Brain microvascular endothelial cell (primary cell): ENCODE results near the gene WEE2.
"Not testable (repeated sequence)": the region's sequence is repeated elsewhere in the genome, so short reads cannot be mapped to it uniquely, and the experiment has no call there.

ENCODE experiments used
- DNase-seq: peaks from one replicate; pipeline ENCODE4 v3.0.0-alpha.2; 2020
- H3K27ac ChIP-seq: fragments of 250-450 bp; sonication (Bioruptor Pico); 2 replicates; pipeline ENCODE4 v1.5.1; 2020; ENCODE audit warnings: mild to moderate bottlenecking, moderate library complexity
- H3K27me3 ChIP-seq: fragments of 250-450 bp; sonication (Bioruptor Pico); replicated peaks from 2 replicates; pipeline ENCODE4 v1.5.1; 2020; ENCODE audit warnings: mild to moderate bottlenecking
- H3K36me3 ChIP-seq: fragments of 250-450 bp; sonication (Bioruptor Pico); replicated peaks from 2 replicates; pipeline ENCODE4 v1.5.1; 2020; ENCODE audit warnings: mild to moderate bottlenecking
- H3K4me3 ChIP-seq: 2 replicates; pipeline ENCODE4 v1.5.1; 2011; ENCODE audit warnings: low read depth, mild to moderate bottlenecking, control low read depth, low read length, moderate library complexity
- in situ Hi-C: cut with HindIII; loops from 2 replicates; pipeline ENCODE4 v1.10.0; 2017; ENCODE audit warnings: low sequenced_read_pairs, low pct_ligation_motif_present
- TF ChIP-seq, protein P1 (sequence below): IDR thresholded peaks from 2 replicates; pipeline ENCODE4 v1.5.1; 2011; ENCODE audit warnings: low read depth, mild to moderate bottlenecking, moderate library complexity, low read length, control low read depth, inconsistent platforms; ENCODE audit errors: missing control alignments

WEE2 gene

GRCh38 chr7:141685285-141686023 is 22.7 kb upstream of the WEE2 start:
- H3K27ac ChIP-seq: no peak overlapping the region
- in situ Hi-C loops: no loop called here
- TF ChIP-seq, protein P1, sequence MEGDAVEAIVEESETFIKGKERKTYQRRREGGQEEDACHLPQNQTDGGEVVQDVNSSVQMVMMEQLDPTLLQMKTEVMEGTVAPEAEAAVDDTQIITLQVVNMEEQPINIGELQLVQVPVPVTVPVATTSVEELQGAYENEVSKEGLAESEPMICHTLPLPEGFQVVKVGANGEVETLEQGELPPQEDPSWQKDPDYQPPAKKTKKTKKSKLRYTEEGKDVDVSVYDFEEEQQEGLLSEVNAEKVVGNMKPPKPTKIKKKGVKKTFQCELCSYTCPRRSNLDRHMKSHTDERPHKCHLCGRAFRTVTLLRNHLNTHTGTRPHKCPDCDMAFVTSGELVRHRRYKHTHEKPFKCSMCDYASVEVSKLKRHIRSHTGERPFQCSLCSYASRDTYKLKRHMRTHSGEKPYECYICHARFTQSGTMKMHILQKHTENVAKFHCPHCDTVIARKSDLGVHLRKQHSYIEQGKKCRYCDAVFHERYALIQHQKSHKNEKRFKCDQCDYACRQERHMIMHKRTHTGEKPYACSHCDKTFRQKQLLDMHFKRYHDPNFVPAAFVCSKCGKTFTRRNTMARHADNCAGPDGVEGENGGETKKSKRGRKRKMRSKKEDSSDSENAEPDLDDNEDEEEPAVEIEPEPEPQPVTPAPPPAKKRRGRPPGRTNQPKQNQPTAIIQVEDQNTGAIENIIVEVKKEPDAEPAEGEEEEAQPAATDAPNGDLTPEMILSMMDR: no peak
- no peak for DNase-seq
- H3K27me3 ChIP-seq: no peaks in the 10 kb centered on the region
- no peak overlapping the region for H3K4me3 ChIP-seq
- peaks cover 5% of the 10 kb centered on the region for H3K36me3 ChIP-seq

DNA sequence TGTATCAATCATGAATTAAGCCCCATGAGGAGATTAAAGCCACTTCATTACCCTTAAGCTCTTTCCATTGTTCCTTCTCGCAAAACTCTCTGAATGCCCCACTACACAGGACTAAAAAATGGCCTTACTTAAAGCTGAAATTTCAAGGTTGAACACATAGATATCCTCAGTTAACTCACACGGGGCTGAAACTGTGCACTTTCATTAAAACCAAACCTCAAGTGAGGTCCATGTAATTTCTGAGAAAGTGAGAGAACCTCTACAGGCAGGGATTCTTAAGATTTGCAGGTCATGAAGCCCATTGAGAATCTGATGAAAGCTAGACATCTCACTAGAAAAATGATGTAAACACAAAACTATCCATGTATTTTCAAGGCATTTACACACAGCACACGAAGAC is 22.1 kb upstream of the WEE2 start:
- in situ Hi-C loops: no loop called here
- TF ChIP-seq, protein P1: no peak
- H3K4me3 ChIP-seq: no peak overlapping the region
- H3K27me3 ChIP-seq: no peaks in the 10 kb centered on the region
- H3K27ac ChIP-seq: no peak overlapping the region
- H3K36me3 ChIP-seq: peaks cover 5% of the 10 kb centered on the region
- no peak for DNase-seq

DNA sequence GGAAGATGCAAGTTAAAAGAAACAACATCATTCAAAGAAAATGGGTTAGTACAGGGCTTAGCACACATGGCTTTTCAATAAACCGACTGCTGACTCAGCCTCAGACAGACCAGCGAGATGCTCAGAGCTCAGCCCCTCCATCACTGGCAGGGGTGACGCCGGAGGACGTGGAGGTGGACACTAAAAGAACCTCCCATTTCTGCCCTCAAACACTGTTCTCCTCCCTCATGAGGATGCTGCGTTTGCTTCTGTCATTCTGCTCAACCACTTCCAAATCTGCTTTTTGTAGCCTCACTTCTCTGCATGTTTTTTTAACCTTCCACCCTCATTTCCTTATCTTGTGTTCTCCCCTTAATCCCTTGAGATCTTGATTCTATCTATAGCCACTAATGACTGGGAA is 21.5 kb upstream of the WEE2 start:
- H3K4me3 ChIP-seq: no peak overlapping the region
- H3K27ac ChIP-seq: no peak overlapping the region
- in situ Hi-C loops: no loop called here
- peaks cover 5% of the 10 kb centered on the region for H3K36me3 ChIP-seq
- no peak for DNase-seq
- H3K27me3 ChIP-seq: no peaks in the 10 kb centered on the region
- TF ChIP-seq, protein P1: no peak

GRCh38 chr7:141688043-141688442 is 20.1 kb upstream of the WEE2 start:
- Histone ChIP-seq H3K4me3 (no peak overlapping the region), H3K27me3 (no peaks in the 10 kb centered on the region), H3K36me3 (peaks cover 5% of the 10 kb centered on the region), H3K27ac (no peak overlapping the region)
- DNase-seq: no peak
- TF ChIP-seq, protein P1: no peak
- in situ Hi-C loops: no loop called here

DNA sequence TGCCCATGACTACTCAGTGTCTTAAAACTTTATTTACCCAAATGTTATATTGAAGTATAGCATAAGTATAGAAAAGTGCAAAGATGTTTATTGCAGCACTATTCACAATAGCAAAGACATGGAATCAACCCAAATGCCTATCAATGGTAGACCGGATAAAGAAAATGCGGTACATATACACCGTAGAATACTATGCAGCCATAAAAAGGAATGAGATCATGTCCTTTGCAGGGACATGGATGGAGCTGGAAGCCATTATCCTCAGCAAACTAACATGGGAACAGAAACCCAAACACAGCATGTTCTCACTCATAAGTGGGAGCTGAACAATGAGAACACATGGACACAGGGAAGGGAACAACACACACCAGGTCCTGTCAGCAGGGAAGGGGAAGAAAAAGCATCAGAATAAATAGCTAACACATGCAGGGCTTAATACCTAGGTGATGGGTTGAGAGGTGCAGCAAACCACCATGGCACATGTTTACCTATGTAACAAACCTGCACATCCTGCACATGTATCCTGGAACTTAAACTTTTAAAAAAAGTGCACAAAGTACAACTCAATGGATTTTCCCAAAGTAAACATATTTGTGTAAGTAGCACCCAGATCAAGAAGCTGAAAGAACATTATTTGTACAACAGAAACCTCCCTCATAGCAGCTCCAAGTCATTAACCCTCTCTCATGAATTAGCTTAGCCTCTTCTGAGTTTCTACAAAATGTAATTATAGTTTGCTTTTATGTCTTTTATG is 18.9 kb upstream of the WEE2 start:
- H3K27me3 ChIP-seq, H3K4me3 ChIP-seq, H3K27ac ChIP-seq, DNase-seq, in situ Hi-C loops, H3K36me3 ChIP-seq: not testable (repeated sequence)

GRCh38 chr7:141691540-141691939 is 16.6 kb upstream of the WEE2 start:
- H3K4me3 ChIP-seq: no peak overlapping the region
- DNase-seq: no peak
- no peak overlapping the region for H3K27ac ChIP-seq
- in situ Hi-C loops: no loop called here
- TF ChIP-seq, protein P1: no peak
- H3K27me3 ChIP-seq: no peaks in the 10 kb centered on the region
- no peaks in the 10 kb centered on the region for H3K36me3 ChIP-seq
